Karpas-422 (cell line): ENCODE measurements around the gene ABCA2. TPM values are rescaled to one million over a fixed set of nuclear protein-coding genes. Genes with fewer than 3 reads are reported as not detected.

Experiments
- DNase-seq: peaks from one replicate; pipeline ENCODE4 v3.0.0-alpha.2; 2015
- H2AFZ ChIP-seq: fragments of 200-600 bp; sonication (generic); 2 replicates; pipeline ENCODE4 v1.6.1; 2014; ENCODE audit warnings: antibody characterized with exemption, low read length, mixed read lengths
- H3K27ac ChIP-seq: fragments of 200-600 bp; sonication (generic); 2 replicates; pipeline ENCODE4 v1.5.1; 2014; ENCODE audit warnings: mild to moderate bottlenecking, low read length, moderate library complexity
- H3K27me3 ChIP-seq: fragments of 200-600 bp; sonication (generic); 2 replicates; pipeline ENCODE4 v1.6.1; 2014; ENCODE audit warnings: low read length, mixed read lengths
- H3K36me3 ChIP-seq: fragments of 200-600 bp; sonication (generic); 2 replicates; pipeline ENCODE4 v1.6.1; 2014; ENCODE audit warnings: low read length, mixed read lengths; ENCODE audit not compliant: insufficient read depth
- H3K4me1 ChIP-seq: fragments of 200-600 bp; sonication (generic); 2 replicates; pipeline ENCODE4 v1.6.1; 2014; ENCODE audit warnings: mild to moderate bottlenecking, low read length, mixed read lengths
- H3K4me2 ChIP-seq: fragments of 200-600 bp; sonication (generic); 2 replicates; pipeline ENCODE4 v1.6.1; 2014; ENCODE audit warnings: low read length, low read depth, mild to moderate bottlenecking; ENCODE audit not compliant: poor library complexity, severe bottlenecking
- H3K4me3 ChIP-seq: fragments of 200-600 bp; sonication (generic); 2 replicates; pipeline ENCODE4 v1.5.1; 2014; ENCODE audit warnings: mild to moderate bottlenecking, antibody characterized with exemption, low read length, mixed read lengths
- H3K79me2 ChIP-seq: fragments of 200-600 bp; sonication (generic); 2 replicates; pipeline ENCODE4 v1.6.1; 2014; ENCODE audit warnings: mild to moderate bottlenecking, low read length, mixed read lengths
- H3K9ac ChIP-seq: fragments of 200-600 bp; sonication (generic); 2 replicates; pipeline ENCODE4 v1.6.0; 2014; ENCODE audit warnings: low read length
- H3K9me2 ChIP-seq: fragments of 200-600 bp; sonication (generic), shearing (Covaris generic); replicated peaks from 2 replicates; pipeline ENCODE4 v1.6.0; 2014; ENCODE audit warnings: mild to moderate bottlenecking, low read length, moderate library complexity; ENCODE audit not compliant: insufficient read depth
- H3K9me3 ChIP-seq: fragments of 300-700, 200-600 bp; sonication (generic); 2 replicates; pipeline ENCODE4 v1.6.1; 2014; ENCODE audit warnings: low read length, mixed read lengths
- H4K20me1 ChIP-seq: fragments of 200-600 bp; sonication (generic); 2 replicates; pipeline ENCODE4 v1.6.1; 2014; ENCODE audit warnings: mild to moderate bottlenecking, antibody characterized with exemption, low read length, low read depth; ENCODE audit not compliant: insufficient read depth
- total RNA-seq: library from RNA; depleted of rRNA; stranded (reverse); fragments of >200 nt; shearing (Covaris generic); gene quantifications from 2 replicates; pipeline ENCODE4 v1.2.3, GENCODE V29; 2014; ENCODE audit warnings: low replicate concordance

Gene ABCA2
- total RNA-seq, 1 experiment from 2014 or later: 2.4 TPM

DNA sequence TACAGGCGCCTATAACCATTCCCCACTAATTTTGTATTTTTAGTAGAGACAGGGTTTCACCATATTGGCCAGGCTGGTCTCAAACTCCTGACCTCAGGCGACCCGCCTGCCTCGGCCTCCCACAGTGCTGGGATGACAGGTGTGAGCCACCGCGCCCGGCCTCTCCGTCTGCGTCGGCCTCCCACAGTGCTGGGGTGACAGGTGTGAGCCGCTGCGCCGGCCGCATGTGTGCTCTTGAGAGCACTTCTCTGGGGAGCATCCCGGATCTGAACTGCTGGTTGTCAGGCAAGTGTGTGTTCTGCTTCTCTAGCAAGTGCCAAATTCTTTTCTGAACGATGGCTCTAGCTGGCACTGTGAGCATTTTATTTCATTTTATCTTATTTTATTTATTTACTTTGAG, 29.5 kb upstream of the ABCA2 start:
- DNase-seq: no peak
- Histone ChIP-seq H3K4me1 (no peaks in the 10 kb centered on the region), H3K9me2 (no peaks in the 10 kb centered on the region), H3K4me2 (no peak overlapping the region), H4K20me1 (no peaks in the 10 kb centered on the region), H3K9me3 (no peaks in the 10 kb centered on the region), H3K36me3 (no peaks in the 10 kb centered on the region), H3K9ac (no peak overlapping the region), H2AFZ (no peak overlapping the region), H3K4me3 (no peak overlapping the region), H3K79me2 (no peaks in the 10 kb centered on the region), H3K27ac (no peak overlapping the region), H3K27me3 (no peaks in the 10 kb centered on the region)

DNA sequence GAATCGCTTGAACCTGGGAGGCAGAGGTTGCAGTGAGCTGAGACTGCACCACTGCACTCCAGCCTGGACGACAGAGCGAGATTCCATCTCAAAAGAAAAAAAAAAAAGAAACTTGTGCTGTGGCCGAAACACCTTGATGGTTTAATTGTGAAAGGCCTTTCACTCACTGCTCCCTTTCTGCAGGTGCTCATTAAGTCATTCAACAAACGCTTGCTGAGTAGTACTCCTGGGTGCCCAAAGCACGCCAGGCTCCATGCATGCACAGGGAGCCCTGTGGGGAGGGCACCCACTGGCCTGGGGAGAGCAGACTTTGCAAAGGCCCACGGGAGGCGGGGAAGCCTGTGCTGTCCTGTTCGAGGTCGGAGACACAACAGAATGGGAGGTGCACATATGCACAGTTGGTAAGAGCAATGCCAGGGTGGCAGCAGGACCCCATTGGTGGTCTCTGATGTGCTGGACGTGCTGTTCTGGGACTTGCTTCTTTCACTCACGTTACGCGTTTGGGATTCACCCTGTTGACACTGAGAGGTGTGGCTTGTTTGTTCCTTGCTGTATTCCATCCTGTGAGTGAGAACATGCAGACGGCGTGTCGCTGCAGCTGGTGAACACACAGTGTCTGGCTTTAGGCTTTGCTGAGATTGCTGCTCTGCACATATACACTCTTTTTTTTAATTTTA, 28.8 kb upstream of the ABCA2 start:
- no peaks in the 10 kb centered on the region for H3K9me2 ChIP-seq
- H3K4me3 ChIP-seq: no peak overlapping the region
- no peak overlapping the region for H2AFZ ChIP-seq
- no peaks in the 10 kb centered on the region for H3K27me3 ChIP-seq
- no peak overlapping the region for H3K4me2 ChIP-seq
- no peaks in the 10 kb centered on the region for H3K36me3 ChIP-seq
- H3K9ac ChIP-seq: no peak overlapping the region
- H4K20me1 ChIP-seq: no peaks in the 10 kb centered on the region
- DNase-seq: no peak
- no peaks in the 10 kb centered on the region for H3K4me1 ChIP-seq
- no peaks in the 10 kb centered on the region for H3K79me2 ChIP-seq
- H3K27ac ChIP-seq: no peak overlapping the region
- no peaks in the 10 kb centered on the region for H3K9me3 ChIP-seq

DNA sequence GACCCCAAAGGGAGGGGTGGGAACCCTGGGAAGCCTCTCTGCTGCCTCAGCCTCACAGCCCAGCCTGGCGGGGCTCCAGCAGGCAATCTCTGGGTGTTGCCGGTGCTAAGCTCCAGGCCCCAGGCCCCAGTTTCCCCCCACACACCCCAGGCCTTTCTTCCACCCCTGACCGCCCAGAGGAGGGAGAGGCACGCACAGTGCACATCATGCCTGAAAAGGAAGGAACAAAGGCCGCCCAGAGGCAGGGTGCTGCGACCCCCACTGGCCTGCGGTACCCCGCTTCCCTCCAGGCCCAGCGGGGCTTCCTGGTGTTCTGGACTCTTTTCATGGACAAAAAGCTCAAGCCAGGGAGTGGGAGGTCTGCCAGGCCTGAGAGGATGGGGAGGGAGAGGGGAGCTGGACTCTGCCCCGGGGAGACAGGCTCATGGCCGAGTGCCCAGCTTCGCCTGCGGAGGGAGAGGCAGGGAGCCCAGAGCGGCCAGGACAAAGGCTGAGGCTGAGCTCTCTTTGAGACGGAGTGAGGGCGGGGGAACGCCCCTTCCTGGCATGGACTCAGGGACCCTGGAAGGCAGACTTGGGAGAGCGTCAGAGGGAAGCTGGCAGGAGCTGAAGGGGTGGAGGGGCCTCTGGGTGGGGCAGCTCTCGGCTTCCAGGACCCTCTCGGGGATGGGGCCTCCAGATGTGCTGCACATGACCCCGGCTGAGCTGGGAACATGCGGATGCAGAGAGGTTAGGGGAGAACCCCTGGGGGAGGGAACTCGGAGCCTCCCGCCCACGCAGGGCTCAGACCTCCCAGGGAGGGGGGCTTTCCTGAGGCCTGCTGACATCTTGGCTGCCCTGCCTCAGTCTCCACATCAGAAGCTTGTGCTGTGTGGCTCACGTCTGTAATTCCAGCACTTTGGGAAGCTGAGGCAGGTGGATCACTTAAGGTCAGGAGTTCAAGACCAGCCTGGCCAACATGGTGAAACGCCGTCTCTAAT, 27.6 kb upstream of the ABCA2 start:
- H3K79me2 ChIP-seq: no peaks in the 10 kb centered on the region
- no peak overlapping the region for H3K4me3 ChIP-seq
- H3K9me2 ChIP-seq: no peaks in the 10 kb centered on the region
- no peak overlapping the region for H3K4me2 ChIP-seq
- no peaks in the 10 kb centered on the region for H3K36me3 ChIP-seq
- no peak for DNase-seq
- H3K4me1 ChIP-seq: no peaks in the 10 kb centered on the region
- H3K9me3 ChIP-seq: no peaks in the 10 kb centered on the region
- H4K20me1 ChIP-seq: 0 out of 2 replicates have a peak, but pooled peaks cover 3% of the 10 kb centered on the region
- no peaks in the 10 kb centered on the region for H3K27me3 ChIP-seq
- no peak overlapping the region for H3K9ac ChIP-seq
- H3K27ac ChIP-seq: no peak overlapping the region
- H2AFZ ChIP-seq: no peak overlapping the region

DNA sequence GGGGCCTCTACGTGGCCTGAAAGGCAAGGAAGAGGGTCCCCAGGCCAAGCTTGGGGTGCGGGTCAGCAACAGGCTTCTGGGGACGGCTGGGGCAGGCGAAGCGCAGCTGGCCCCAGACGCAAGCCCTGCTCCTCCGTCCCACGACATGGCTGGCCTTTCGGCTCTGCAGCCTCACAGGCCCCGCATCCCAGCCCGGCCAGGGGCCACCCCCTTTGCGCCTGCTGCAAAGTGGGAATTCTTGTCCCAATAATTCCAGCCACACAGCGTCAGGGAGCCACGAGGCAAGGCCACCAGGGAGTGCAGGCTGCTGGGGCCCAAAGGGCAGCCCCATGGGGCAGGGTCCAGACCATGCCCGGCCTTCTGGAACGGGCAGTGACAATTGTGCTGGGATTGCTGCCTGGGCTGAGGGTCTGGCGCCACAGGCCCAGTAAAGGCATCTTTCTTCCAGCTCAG, 26.9 kb upstream of the ABCA2 start:
- no peak overlapping the region for H2AFZ ChIP-seq
- DNase-seq: no peak
- no peaks in the 10 kb centered on the region for H3K79me2 ChIP-seq
- no peaks in the 10 kb centered on the region for H3K9me3 ChIP-seq
- H3K9me2 ChIP-seq: no peaks in the 10 kb centered on the region
- no peaks in the 10 kb centered on the region for H3K36me3 ChIP-seq
- H3K4me3 ChIP-seq: no peak overlapping the region
- H3K27me3 ChIP-seq: no peaks in the 10 kb centered on the region
- H3K9ac ChIP-seq: no peak overlapping the region
- H4K20me1 ChIP-seq: 0 out of 2 replicates have a peak, but pooled peaks cover 3% of the 10 kb centered on the region
- H3K4me2 ChIP-seq: no peak overlapping the region
- H3K4me1 ChIP-seq: no peaks in the 10 kb centered on the region
- no peak overlapping the region for H3K27ac ChIP-seq

DNA sequence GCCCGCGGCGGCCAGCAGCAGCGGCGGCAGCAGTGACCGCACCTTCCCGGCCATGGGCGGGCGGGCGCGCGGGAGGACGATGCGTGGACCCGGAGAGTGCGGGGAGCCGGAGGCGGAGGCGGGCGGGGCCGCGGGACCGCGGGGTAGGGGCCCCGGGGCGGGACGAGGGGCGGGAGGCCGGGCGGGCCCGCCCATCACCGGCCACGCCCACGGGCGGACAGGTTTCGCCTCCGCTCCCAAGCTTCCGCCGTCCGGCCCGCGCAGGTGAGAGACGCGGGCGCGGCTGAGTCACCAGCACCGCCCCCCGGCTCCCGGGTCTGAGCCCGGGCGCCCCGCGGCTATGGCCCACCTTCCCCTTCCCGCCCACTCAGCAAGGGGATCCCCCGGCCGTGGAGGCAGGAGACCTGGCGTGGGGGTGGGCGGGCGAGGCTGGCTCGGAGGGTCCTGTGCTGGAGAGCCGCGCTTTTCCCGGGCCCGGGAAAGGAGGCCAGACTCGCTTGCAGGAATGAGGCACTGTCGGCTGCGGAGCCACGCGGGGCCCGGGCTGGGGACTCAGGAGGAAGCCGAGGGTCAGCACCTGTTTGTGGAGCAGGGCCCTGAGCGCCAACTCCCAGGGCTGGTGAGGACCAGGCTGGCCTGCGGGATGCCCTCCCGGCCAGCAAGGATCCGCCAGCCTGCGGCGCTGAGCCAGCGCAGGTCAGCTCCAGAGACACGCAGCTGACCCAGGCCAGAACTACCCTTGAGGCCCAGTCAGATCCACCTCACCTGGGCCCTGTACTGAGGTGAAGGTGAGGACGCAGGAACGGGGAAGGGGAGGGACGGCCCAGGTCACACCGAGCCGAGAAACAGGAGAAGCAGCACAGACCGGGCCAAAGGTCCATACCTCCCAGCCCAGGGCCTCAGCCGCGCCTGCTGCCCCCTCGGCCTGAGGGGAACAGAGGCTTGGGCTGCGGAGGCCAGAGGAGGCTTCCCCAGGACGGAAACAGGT, 26.2 kb upstream of the ABCA2 start, which contains the start of gene ENTPD2:
TSS of gene ENTPD2 (minus strand) at position 118 of the 988 bp plus-strand sequence. CDS start at position 54, 64 bp downstream.
- no peak for DNase-seq
- no peaks in the 10 kb centered on the region for H3K79me2 ChIP-seq
- H3K27ac ChIP-seq: no peak within 1 kb of the TSS
- no peaks in the 10 kb centered on the region for H3K27me3 ChIP-seq
- H3K4me1 ChIP-seq: no peaks in the 10 kb centered on the region
- H3K9me2 ChIP-seq: no peaks in the 10 kb centered on the region
- no peaks in the 10 kb centered on the region for H3K9me3 ChIP-seq
- H3K9ac ChIP-seq: no peak within 1 kb of the TSS
- no peak within 1 kb of the TSS for H2AFZ ChIP-seq
- H3K36me3 ChIP-seq: no peaks in the 10 kb centered on the region
- 0 out of 2 replicates have a peak, but pooled peaks cover 3% of the 10 kb centered on the region for H4K20me1 ChIP-seq
- no peak within 1 kb of the TSS for H3K4me3 ChIP-seq
- no peak within 1 kb of the TSS for H3K4me2 ChIP-seq

DNA sequence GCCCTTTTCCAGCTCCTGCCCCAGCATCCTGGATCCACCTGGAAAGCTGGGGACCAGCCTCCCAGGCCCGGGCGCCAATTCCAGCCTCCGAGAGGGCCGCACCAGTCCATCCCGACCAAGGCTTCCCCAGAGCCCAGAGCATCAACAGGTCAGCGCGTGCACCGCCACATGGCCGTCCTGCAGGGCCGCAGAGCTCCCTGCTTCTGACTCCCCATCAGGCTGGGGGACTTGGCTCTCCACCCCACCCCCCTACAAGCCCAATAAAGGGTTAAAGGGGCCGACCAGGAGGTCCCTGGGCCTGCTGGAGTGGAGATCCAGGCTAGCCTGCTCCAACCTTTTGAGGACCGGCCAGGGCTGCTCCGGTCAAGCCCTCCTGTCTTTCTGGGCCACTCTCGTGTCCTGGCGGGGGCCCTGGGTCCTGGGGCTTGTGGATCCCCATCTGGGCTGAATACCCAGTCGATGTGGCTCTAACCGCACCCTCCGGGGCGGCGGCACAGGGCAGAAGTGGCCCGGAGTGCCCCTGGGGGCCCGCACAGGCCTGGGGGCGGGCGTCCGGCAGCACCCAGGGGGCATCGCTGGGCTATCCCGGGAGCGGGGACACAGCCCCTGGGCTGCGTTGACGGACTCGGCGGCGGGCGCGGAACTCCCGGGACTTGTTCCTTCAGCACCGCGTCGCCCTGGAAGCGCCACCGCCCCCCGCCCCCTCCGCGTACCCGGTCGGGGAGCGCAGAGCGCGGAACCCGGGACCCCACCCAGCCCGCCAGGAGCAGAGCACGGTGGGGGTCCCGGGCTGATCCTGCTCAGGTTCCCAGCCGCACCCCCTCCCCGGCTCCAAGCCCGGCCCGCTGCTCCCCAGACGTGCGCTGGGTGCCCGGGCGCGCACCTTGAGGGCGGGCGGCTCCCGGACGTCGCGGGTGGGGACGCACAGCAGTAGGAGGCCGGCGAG, 25.2 kb upstream of the ABCA2 start:
- H3K27ac ChIP-seq: no peak overlapping the region
- H3K27me3 ChIP-seq: no peaks in the 10 kb centered on the region
- no peaks in the 10 kb centered on the region for H3K79me2 ChIP-seq
- DNase-seq: no peak
- no peaks in the 10 kb centered on the region for H3K9me3 ChIP-seq
- no peak overlapping the region for H3K4me2 ChIP-seq
- H4K20me1 ChIP-seq: 0 out of 2 replicates have a peak, but pooled peaks cover 3% of the 10 kb centered on the region
- H2AFZ ChIP-seq: no peak overlapping the region
- no peaks in the 10 kb centered on the region for H3K9me2 ChIP-seq
- H3K36me3 ChIP-seq: no peaks in the 10 kb centered on the region
- no peak overlapping the region for H3K4me3 ChIP-seq
- no peak overlapping the region for H3K9ac ChIP-seq
- no peaks in the 10 kb centered on the region for H3K4me1 ChIP-seq

DNA sequence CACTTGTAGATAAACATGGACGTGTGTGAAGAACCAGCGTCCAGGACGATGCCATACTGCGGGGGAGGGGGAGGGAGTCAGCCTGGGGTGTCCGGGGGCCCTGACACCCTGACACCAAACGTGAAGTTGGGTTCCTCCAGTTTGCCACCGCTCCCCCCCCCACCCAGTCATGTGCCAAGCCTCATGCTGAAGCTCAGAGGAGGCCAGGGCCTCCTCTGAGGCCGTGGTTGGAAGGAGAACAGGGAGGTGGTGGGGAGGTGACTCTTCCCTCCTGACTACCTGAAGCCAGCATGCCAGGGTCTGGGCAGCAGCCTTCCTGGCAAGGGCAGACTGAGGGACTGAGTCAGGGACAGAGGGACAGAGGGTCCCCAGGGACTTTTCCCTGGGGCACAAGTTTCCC, 24.3 kb upstream of the ABCA2 start:
- Histone ChIP-seq H3K36me3 (no peaks in the 10 kb centered on the region), H4K20me1 (0 out of 2 replicates have a peak, but pooled peaks cover 3% of the 10 kb centered on the region), H3K27ac (no peak overlapping the region), H3K79me2 (no peaks in the 10 kb centered on the region), H3K4me2 (no peak overlapping the region), H2AFZ (no peak overlapping the region), H3K27me3 (no peaks in the 10 kb centered on the region), H3K4me3 (no peak overlapping the region), H3K4me1 (no peaks in the 10 kb centered on the region), H3K9me2 (no peaks in the 10 kb centered on the region), H3K9me3 (no peaks in the 10 kb centered on the region), H3K9ac (no peak overlapping the region)
- DNase-seq: no peak
